D721Med (cell line): ENCODE results near the gene SCAPER.

Source experiments
- DNase-seq: peaks from one replicate; pipeline ENCODE4 v3.0.0; 2011; ENCODE audit warnings: low spot score; ENCODE audit not compliant: insufficient read length
- FAIRE-seq: peaks from 2 replicates; lab custom pipeline; 2011; peaks lifted over from hg19 to GRCh38; lab: Jason Lieb, UNC
- CTCF ChIP-seq: IDR thresholded peaks from 2 replicates; pipeline ENCODE4 v1.5.1; 2012; ENCODE audit warnings: mild to moderate bottlenecking, control low read depth; ENCODE audit not compliant: insufficient read depth; ENCODE audit errors: missing control alignments

Gene SCAPER

GRCh38 chr15:76930831-76931396 lies 25.8 kb upstream of the SCAPER start:
- DNase-seq (no peak), FAIRE-seq (no peak)
- no peak for TF ChIP-seq CTCF

GRCh38 chr15:76929011-76929760 lies 24.0 kb upstream of the SCAPER start:
- FAIRE-seq (no peak), DNase-seq (no peak)
- no peak for TF ChIP-seq CTCF

GRCh38 chr15:76928201-76928600 lies 23.1 kb upstream of the SCAPER start:
- no peak for TF ChIP-seq CTCF
- FAIRE-seq (no peak), DNase-seq (no peak)

GRCh38 chr15:76916369-76916768 lies 11.2 kb upstream of the SCAPER start:
- TF ChIP-seq CTCF: no peak
- no peak for FAIRE-seq

GRCh38 chr15:76913737-76914136 lies 8.6 kb upstream of the SCAPER start:
- FAIRE-seq: no peak
- TF ChIP-seq CTCF: no peak
- DNase-seq: no peak

More at GRCh38 chr15:76916369-76916768, 11.2 kb upstream of the SCAPER start:
- DNase-seq: no peak

GRCh38 chr15:76912430-76912829 lies 7.3 kb upstream of the SCAPER start:
- no peak for TF ChIP-seq CTCF
- no peak for FAIRE-seq
- DNase-seq: no peak

- TF ChIP-seq CTCF: no peak
- DNase-seq (no peak), FAIRE-seq (no peak)
These were observed 715 bp upstream of the SCAPER start for GRCh38 chr15:76905855-76906254.
